ENCODE data around the gene SPHK2. TPM values are rescaled to one million over a fixed set of nuclear protein-coding genes. Genes with fewer than 3 reads are reported as not detected.
A peak's percentile ranks its signal among the peaks of the same experiment; 100 is the strongest.

SPHK2 gene
- total and polyA plus RNA-seq, 2 experiments from 2014 or later, result 18.3 to 50.3 TPM

DNA sequence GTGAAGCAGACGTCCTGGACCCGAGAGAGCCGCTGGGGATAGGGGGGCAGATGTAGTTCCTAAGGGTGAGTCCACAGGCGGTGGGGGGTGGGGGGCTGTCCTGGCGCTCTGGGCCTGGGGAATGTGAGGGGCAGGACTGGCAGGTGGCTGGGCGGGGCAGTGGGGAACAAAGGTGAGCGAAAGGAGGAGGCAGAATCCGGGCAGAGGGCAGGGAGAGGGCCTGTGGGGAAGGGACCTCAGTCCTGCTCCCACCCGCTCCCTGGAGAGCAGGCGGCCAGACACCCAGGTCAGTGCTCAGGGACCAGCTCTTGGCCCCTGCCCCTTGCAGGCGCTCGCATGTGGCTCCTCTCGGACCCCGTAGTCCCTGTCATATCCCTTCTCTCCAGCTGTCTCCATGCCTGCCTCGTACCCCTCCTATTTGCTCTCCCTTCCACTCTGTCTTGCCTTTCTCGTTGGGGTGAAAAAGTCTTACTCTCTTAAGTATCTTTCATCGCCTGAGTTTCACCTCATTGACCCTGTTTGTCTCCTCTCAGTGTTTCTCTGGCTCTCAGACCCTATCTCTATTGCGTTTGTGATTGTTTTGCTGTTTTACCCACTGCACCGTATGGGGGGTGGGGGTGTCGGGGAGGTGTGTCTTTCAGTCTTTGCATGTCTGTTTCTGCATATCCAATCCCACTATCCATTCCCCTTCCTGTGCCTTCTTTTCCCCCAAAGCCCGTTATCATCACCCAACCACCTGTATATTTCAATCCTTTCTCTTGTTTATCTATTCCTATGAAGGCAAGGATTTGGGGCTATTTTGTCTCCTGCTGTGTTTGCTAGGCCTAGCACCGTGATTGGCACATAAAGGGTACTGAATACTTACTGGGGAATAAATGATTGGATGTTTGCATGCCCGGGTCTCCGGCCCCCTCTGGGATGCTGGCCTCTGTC, 5.8 kb downstream of the SPHK2 start:
- no peaks in the 10 kb centered on the region for H3K36me3 ChIP-seq (ENCODE audit: insufficient read depth)
- Mint-ChIP-seq H3K4me1 (peaks cover 29% of the 10 kb centered on the region), H3K4me3 (peak overlapping the region; percentile 72), H3K9me3 (no peaks in the 10 kb centered on the region; the same call in 2 of the 3 replicates), H3K36me3 (ENCODE audit: low read depth) (peaks cover 11% of the 10 kb centered on the region; the same call in 2 of the 3 replicates), H3K27ac (peak overlapping the region; percentile 93), H3K27me3 (ENCODE audit: insufficient read depth, low read depth, poor library complexity) (peaks cover 20% of the 10 kb centered on the region)
- peaks cover 13% of the 10 kb centered on the region for H4K20me1 ChIP-seq (replicated peaks; ENCODE audit: insufficient read depth)
- TF ChIP-seq CREB1 (CRISPR knock-in tag; IDR thresholded peaks at IDR 0.05; ENCODE audit: low read depth) (no peak), EZH2 (IDR thresholded peaks at IDR 0.05; ENCODE audit: low read depth, unreplicated experiment) (no peak), ZNF114 (CRISPR knock-in tag; IDR thresholded peaks at IDR 0.05) (no peak), NANOG (IDR thresholded peaks at IDR 0.05; ENCODE audit: borderline replicate concordance) (no peak), ZNF331 (CRISPR knock-in tag; IDR thresholded peaks at IDR 0.05; ENCODE audit: low read depth) (no peak), STAT1 (IDR thresholded peaks at IDR 0.05; ENCODE audit: unreplicated experiment) (no peak), POLR2AphosphoS5 (IDR thresholded peaks at IDR 0.05; ENCODE audit: low read depth) (no peak), JUNB (IDR thresholded peaks at IDR 0.05; ENCODE audit: unreplicated experiment) (no peak), EZH2phosphoT487 (IDR thresholded peaks at IDR 0.05; ENCODE audit: unreplicated experiment) (no peak), REST (IDR thresholded peaks at IDR 0.05; ENCODE audit: unreplicated experiment) (no peak)
- TF ChIP-seq, protein P1, sequence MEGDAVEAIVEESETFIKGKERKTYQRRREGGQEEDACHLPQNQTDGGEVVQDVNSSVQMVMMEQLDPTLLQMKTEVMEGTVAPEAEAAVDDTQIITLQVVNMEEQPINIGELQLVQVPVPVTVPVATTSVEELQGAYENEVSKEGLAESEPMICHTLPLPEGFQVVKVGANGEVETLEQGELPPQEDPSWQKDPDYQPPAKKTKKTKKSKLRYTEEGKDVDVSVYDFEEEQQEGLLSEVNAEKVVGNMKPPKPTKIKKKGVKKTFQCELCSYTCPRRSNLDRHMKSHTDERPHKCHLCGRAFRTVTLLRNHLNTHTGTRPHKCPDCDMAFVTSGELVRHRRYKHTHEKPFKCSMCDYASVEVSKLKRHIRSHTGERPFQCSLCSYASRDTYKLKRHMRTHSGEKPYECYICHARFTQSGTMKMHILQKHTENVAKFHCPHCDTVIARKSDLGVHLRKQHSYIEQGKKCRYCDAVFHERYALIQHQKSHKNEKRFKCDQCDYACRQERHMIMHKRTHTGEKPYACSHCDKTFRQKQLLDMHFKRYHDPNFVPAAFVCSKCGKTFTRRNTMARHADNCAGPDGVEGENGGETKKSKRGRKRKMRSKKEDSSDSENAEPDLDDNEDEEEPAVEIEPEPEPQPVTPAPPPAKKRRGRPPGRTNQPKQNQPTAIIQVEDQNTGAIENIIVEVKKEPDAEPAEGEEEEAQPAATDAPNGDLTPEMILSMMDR (conservative IDR thresholded peaks at IDR 0.05; ENCODE audit: low read depth in 2 of 2), result no peak
- TF ChIP-seq, protein P2, sequence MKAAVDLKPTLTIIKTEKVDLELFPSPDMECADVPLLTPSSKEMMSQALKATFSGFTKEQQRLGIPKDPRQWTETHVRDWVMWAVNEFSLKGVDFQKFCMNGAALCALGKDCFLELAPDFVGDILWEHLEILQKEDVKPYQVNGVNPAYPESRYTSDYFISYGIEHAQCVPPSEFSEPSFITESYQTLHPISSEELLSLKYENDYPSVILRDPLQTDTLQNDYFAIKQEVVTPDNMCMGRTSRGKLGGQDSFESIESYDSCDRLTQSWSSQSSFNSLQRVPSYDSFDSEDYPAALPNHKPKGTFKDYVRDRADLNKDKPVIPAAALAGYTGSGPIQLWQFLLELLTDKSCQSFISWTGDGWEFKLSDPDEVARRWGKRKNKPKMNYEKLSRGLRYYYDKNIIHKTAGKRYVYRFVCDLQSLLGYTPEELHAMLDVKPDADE (IDR thresholded peaks at IDR 0.05), result no peak
- TF ChIP-seq, protein P3, sequence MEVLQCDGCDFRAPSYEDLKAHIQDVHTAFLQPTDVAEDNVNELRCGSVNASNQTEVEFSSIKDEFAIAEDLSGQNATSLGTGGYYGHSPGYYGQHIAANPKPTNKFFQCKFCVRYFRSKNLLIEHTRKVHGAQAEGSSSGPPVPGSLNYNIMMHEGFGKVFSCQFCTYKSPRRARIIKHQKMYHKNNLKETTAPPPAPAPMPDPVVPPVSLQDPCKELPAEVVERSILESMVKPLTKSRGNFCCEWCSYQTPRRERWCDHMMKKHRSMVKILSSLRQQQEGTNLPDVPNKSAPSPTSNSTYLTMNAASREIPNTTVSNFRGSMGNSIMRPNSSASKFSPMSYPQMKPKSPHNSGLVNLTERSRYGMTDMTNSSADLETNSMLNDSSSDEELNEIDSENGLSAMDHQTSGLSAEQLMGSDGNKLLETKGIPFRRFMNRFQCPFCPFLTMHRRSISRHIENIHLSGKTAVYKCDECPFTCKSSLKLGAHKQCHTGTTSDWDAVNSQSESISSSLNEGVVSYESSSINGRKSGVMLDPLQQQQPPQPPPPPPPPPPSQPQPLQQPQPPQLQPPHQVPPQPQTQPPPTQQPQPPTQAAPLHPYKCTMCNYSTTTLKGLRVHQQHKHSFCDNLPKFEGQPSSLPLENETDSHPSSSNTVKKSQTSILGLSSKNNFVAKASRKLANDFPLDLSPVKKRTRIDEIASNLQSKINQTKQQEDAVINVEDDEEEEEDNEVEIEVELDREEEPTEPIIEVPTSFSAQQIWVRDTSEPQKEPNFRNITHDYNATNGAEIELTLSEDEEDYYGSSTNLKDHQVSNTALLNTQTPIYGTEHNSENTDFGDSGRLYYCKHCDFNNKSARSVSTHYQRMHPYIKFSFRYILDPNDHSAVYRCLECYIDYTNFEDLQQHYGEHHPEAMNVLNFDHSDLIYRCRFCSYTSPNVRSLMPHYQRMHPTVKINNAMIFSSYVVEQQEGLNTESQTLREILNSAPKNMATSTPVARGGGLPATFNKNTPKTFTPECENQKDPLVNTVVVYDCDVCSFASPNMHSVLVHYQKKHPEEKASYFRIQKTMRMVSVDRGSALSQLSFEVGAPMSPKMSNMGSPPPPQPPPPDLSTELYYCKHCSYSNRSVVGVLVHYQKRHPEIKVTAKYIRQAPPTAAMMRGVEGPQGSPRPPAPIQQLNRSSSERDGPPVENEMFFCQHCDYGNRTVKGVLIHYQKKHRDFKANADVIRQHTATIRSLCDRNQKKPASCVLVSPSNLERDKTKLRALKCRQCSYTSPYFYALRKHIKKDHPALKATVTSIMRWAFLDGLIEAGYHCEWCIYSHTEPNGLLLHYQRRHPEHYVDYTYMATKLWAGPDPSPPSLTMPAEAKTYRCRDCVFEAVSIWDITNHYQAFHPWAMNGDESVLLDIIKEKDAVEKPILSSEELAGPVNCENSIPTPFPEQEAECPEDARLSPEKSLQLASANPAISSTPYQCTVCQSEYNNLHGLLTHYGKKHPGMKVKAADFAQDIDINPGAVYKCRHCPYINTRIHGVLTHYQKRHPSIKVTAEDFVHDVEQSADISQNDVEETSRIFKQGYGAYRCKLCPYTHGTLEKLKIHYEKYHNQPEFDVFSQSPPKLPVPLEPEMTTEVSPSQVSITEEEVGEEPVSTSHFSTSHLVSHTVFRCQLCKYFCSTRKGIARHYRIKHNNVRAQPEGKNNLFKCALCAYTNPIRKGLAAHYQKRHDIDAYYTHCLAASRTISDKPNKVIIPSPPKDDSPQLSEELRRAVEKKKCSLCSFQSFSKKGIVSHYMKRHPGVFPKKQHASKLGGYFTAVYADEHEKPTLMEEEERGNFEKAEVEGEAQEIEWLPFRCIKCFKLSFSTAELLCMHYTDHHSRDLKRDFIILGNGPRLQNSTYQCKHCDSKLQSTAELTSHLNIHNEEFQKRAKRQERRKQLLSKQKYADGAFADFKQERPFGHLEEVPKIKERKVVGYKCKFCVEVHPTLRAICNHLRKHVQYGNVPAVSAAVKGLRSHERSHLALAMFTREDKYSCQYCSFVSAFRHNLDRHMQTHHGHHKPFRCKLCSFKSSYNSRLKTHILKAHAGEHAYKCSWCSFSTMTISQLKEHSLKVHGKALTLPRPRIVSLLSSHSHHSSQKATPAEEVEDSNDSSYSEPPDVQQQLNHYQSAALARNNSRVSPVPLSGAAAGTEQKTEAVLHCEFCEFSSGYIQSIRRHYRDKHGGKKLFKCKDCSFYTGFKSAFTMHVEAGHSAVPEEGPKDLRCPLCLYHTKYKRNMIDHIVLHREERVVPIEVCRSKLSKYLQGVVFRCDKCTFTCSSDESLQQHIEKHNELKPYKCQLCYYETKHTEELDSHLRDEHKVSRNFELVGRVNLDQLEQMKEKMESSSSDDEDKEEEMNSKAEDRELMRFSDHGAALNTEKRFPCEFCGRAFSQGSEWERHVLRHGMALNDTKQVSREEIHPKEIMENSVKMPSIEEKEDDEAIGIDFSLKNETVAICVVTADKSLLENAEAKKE (CRISPR knock-in tag; IDR thresholded peaks at IDR 0.05), result no peak
- H3K27me3 ChIP-seq (ENCODE audit: insufficient read depth), result no peaks in the 10 kb centered on the region
- no peaks in the 10 kb centered on the region for H3K9me2 ChIP-seq (ENCODE audit: insufficient read depth)
- peak; percentile 20 for ATAC-seq
- peak overlapping the region; percentile 92 for H3K4me3 ChIP-seq
- DNase-seq (ENCODE audit: low spot score), result peak; percentile 73
- H2AFZ ChIP-seq, result no peak overlapping the region
- H3F3A ChIP-seq (replicated peaks; ENCODE audit: low read depth), result peaks cover 12% of the 10 kb centered on the region; the same call in 1 of the 2 replicates
- peaks cover 14% of the 10 kb centered on the region for H3K79me2 ChIP-seq (replicated peaks; ENCODE audit: insufficient read depth)
- H3K27ac ChIP-seq (ENCODE audit: low read depth), result peak overlapping the region; percentile 91
- H3K4me2 ChIP-seq, result peak overlapping the region; percentile 94
- H3K4me1 ChIP-seq (ENCODE audit: insufficient read depth), result peaks cover 15% of the 10 kb centered on the region

Measured in GM23338 (cell line).